ENCODE measurements around the gene PDE4D.
A peak's percentile ranks its signal among the peaks of the same experiment; 100 is the strongest.

PDE4D gene

GRCh38 chr5:58927938-58928337, 965.6 kb downstream of the PDE4D start:
- TF ChIP-seq POLR2AphosphoS5 (IDR thresholded peaks at IDR 0.05; ENCODE audit: low read depth) (no peak), GABPA (IDR thresholded peaks at IDR 0.05; ENCODE audit: low read depth) (no peak), CTCF (IDR thresholded peaks at IDR 0.05; ENCODE audit: insufficient read depth, low read length) (no peak), REST (IDR thresholded peaks at IDR 0.05; ENCODE audit: insufficient replicate concordance, low read depth) (no peak), SPI1 (IDR thresholded peaks at IDR 0.05; ENCODE audit: borderline replicate concordance, low read depth) (no peak)
- Histone ChIP-seq H3K4me3 (replicated peaks; ENCODE audit: insufficient read depth, low read length) (no peak overlapping the region), H3K27me3 (ENCODE audit: insufficient read depth, poor library complexity, severe bottlenecking) (no peaks in the 10 kb centered on the region), H3K27ac (replicated peaks) (no peak overlapping the region)
- DNase-seq (ENCODE audit: low read depth in 1 of 2, low spot score in 1 of 2), result no peak

DNA sequence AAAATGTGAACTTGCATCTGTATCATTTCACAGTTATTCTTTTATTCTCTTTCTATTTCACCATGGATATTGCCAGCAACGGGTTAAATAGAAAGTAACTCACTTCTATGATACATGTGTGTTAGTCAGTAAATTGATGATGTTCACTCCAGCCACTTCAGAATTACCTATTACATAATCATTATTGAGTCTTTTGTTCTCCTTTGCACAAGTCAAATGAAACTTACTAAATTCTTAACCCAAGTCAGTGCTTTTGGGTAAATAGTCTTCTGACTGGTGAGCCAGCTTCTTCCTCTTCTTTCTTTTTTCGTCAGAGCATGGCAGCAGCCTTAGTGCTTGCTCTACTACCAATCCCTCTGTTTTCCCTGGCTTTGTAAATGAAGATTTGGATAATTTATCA, 966.3 kb downstream of the PDE4D start:
- H3K4me3 ChIP-seq (replicated peaks; ENCODE audit: insufficient read depth, low read length), result no peak overlapping the region
- TF ChIP-seq CTCF (IDR thresholded peaks at IDR 0.05; ENCODE audit: insufficient read depth, low read length) (no peak), POLR2AphosphoS5 (IDR thresholded peaks at IDR 0.05; ENCODE audit: low read depth) (no peak), REST (IDR thresholded peaks at IDR 0.05; ENCODE audit: insufficient replicate concordance, low read depth) (no peak), SPI1 (IDR thresholded peaks at IDR 0.05; ENCODE audit: borderline replicate concordance, low read depth) (no peak), GABPA (IDR thresholded peaks at IDR 0.05; ENCODE audit: low read depth) (no peak)
- DNase-seq (ENCODE audit: low read depth in 1 of 2, low spot score in 1 of 2), result no peak
- H3K27ac ChIP-seq (replicated peaks), result no peak overlapping the region
- no peaks in the 10 kb centered on the region for H3K27me3 ChIP-seq (ENCODE audit: insufficient read depth, poor library complexity, severe bottlenecking)

- Histone ChIP-seq H3K27ac (replicated peaks) (no peak overlapping the region), H3K27me3 (ENCODE audit: insufficient read depth, poor library complexity, severe bottlenecking) (no peaks in the 10 kb centered on the region), H3K4me3 (replicated peaks; ENCODE audit: insufficient read depth, low read length) (no peak overlapping the region)
- no peak for TF ChIP-seq REST (IDR thresholded peaks at IDR 0.05; ENCODE audit: insufficient replicate concordance, low read depth)
- no peak for TF ChIP-seq CTCF (IDR thresholded peaks at IDR 0.05; ENCODE audit: insufficient read depth, low read length)
- TF ChIP-seq GABPA (IDR thresholded peaks at IDR 0.05; ENCODE audit: low read depth), result no peak
- no peak for TF ChIP-seq POLR2AphosphoS5 (IDR thresholded peaks at IDR 0.05; ENCODE audit: low read depth)
- peak; percentile 54; the same call in 1 of the 2 replicates for TF ChIP-seq SPI1 (IDR thresholded peaks at IDR 0.05; ENCODE audit: borderline replicate concordance, low read depth)
- DNase-seq (ENCODE audit: low read depth in 1 of 2, low spot score in 1 of 2), result no peak
Observed at GRCh38 chr5:58926541-58926935, 967.0 kb downstream of the PDE4D start.
